Subcutaneous abdominal adipose tissue (tissue), 5 donors: ENCODE results near the gene ZNF536.

Source experiments
- H3K27ac ChIP-seq: one replicate; pipeline ENCODE4 v1.7.0; 2013; ENCODE audit warnings: low read depth, mild to moderate bottlenecking, inconsistent platforms, low read length, moderate library complexity
- H3K27me3 ChIP-seq, 5 donors: one replicate each; pipeline ENCODE4 v1.7.0; 2013; ENCODE audit warnings: low read length in 5 of 5, inconsistent platforms in 1 of 5; ENCODE audit not compliant: control insufficient read depth in 5 of 5, insufficient read depth in 4 of 5
- H3K36me3 ChIP-seq, 5 donors: one replicate each; pipeline ENCODE4 v1.7.0; 2013; ENCODE audit warnings: low read length in 5 of 5; ENCODE audit not compliant: control insufficient read depth in 5 of 5, insufficient read depth in 5 of 5
- H3K4me1 ChIP-seq, 5 donors: one replicate each; pipeline ENCODE4 v1.7.0; 2013; ENCODE audit warnings: low read length in 5 of 5, mild to moderate bottlenecking in 3 of 5, moderate library complexity in 1 of 5; ENCODE audit not compliant: control insufficient read depth in 5 of 5, insufficient read depth in 5 of 5
- H3K4me3 ChIP-seq, 5 donors: one replicate each; pipeline ENCODE4 v1.7.0; 2013; ENCODE audit warnings: low read length in 5 of 5, low read depth in 1 of 5
- H3K9ac ChIP-seq, 5 donors: one replicate each; pipeline ENCODE4 v1.7.0; 2013; ENCODE audit warnings: low read length in 5 of 5, mild to moderate bottlenecking in 4 of 5, moderate library complexity in 3 of 5
- H3K9me3 ChIP-seq, 5 donors: one replicate each; pipeline ENCODE4 v1.7.0; 2013; ENCODE audit warnings: low read length in 5 of 5; ENCODE audit not compliant: control insufficient read depth in 5 of 5
- donor health status: healthy.
- donor health status: healthy.
- donor health status: healthy.
- donor health status: healthy.
- donor health status: healthy.

Gene ZNF536

DNA sequence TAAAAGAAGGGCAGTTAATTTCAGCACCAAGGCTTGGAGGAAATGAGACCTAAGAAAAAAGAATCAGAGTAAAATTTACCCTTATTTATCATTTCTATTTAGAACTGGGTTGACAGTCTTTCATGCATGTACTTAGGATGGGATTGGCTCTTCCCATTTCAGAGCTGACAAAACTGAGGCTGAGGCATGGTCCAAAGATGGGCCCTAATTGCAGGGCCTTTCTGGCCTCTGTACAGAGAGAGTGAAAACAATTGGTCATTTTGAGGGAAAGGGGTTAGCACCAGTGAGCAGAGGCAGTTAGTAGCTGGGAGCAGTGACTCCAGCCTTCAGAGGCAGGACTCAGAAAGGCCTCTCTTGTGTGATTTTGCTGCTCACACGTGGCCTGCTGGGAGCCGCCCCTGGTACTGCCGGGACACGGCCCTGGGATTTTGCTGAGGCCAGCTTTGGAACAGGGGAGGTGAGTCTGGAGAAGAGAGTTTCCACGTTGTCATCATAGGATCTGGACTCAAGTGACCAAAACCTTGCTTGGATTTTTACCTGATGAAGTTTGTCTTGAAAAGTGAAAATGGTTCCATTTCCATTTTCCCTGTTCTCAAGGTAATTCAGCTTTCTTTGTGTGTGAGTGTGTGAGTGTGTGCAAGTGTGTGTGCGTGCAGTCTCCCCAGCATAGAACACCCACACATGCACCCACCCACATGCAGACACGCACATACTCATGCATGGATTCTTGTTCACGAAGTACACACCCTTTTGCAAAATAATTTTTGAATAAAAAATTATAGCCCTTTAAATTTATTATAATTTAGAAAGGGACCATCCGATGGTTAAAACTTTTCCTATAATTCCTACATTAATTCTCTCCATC, at the start of gene ZNF536:
Gene ZNF536 (plus strand): TSS at position 425 of the 865 bp plus-strand sequence. CDS start 71,179 bp downstream, outside the sequence.
- no peaks in the 10 kb centered on the region for H3K36me3 ChIP-seq
- H3K9me3 ChIP-seq = no peaks in the 10 kb centered on the region
- no peak within 1 kb of the TSS for H3K4me3 ChIP-seq
- H3K27me3 ChIP-seq = peaks cover 20 to 35% (median 28%) of the 10 kb centered on the region in 5 donors
- H3K9ac ChIP-seq = no peak within 1 kb of the TSS
- H3K27ac ChIP-seq = no peak within 1 kb of the TSS
- no peaks in the 10 kb centered on the region for H3K4me1 ChIP-seq

DNA sequence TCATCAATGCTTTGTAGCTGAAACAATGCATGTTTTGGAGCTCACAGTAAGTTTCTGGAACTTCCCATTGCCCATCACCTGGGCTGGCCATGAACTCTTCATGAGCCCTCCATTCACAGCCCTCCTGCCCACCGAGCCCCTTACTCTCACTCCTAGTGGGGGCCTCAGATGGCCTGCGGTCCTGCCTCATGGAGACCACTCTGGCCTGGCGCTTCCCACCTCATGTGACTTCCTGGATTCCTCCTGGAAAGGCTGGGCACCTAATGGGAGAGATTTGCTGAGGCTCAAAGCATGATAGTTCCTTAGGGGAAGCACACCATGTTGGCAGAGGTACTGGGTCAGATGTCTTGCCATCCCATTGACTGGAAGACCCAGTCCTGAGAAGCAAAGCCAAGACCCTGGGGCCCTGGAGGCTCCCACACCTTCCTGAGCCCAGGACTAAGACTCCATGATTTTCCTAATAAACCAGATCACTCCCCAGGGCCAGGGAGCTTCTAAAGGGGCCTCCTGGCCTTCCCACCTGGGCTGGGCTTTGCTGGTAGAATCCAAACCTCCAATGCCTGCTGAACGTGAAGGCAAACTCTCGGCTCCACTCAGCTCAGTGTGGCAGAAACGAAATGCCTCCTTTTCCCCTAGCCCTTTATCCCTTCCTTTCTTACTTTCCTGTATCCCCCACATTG, 49.4 kb upstream of the ZNF536 start:
- Histone ChIP-seq H3K9me3 (no peaks in the 10 kb centered on the region), H3K27me3 (peaks cover 0 to 12% (median 8%) of the 10 kb centered on the region in 5 donors), H3K9ac (no peak overlapping the region), H3K27ac (no peak overlapping the region), H3K4me3 (no peak overlapping the region), H3K36me3 (no peaks in the 10 kb centered on the region), H3K4me1 (peaks cover 0 to 8% (median 6%) of the 10 kb centered on the region in 5 donors)

GRCh38 chr19:30323904-30324303, 48.3 kb upstream of the ZNF536 start:
- Histone ChIP-seq H3K27ac (no peak overlapping the region), H3K4me3 (no peak overlapping the region)

DNA sequence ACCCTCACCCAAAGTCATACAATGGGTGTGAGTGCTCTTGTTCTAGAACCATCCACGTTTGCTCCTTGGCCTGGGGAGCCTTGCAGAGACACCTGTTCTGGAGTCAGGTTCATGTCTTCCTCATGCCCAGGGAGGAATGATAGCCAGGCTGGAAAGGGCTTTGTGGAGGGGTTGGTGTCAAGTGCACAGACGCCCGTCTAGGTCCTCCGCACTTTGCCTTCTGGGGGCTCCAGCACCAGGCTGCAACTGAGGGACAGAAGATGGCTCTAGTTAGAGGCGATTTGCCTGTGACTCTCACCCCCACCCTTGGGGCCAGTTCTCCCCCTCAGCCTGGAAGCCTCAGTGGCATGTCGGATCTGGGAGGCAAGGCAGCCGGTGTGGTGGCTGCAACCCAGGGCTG, 47.2 kb upstream of the ZNF536 start:
- no peak overlapping the region for H3K4me3 ChIP-seq
- H3K9ac ChIP-seq = no peak overlapping the region
- no peaks in the 10 kb centered on the region for H3K9me3 ChIP-seq
- no peak overlapping the region for H3K27ac ChIP-seq
- H3K27me3 ChIP-seq = peaks cover 0 to 12% (median 8%) of the 10 kb centered on the region in 5 donors
- peaks cover 0 to 8% (median 6%) of the 10 kb centered on the region in 5 donors for H3K4me1 ChIP-seq
- H3K36me3 ChIP-seq = no peaks in the 10 kb centered on the region

More at GRCh38 chr19:30323904-30324303, 48.3 kb upstream of the ZNF536 start:
- peaks cover 0 to 8% (median 6%) of the 10 kb centered on the region in 5 donors for H3K4me1 ChIP-seq
- no peak overlapping the region for H3K9ac ChIP-seq
- no peaks in the 10 kb centered on the region for H3K36me3 ChIP-seq
- H3K9me3 ChIP-seq = no peaks in the 10 kb centered on the region
- peaks cover 0 to 12% (median 8%) of the 10 kb centered on the region in 5 donors for H3K27me3 ChIP-seq

GRCh38 chr19:30325676-30326392, 46.4 kb upstream of the ZNF536 start:
- Histone ChIP-seq H3K27me3 (peaks cover 0 to 12% (median 5%) of the 10 kb centered on the region in 5 donors), H3K27ac (no peak overlapping the region), H3K9me3 (no peaks in the 10 kb centered on the region), H3K9ac (no peak overlapping the region), H3K4me3 (no peak overlapping the region), H3K36me3 (no peaks in the 10 kb centered on the region), H3K4me1 (peaks cover 0 to 8% (median 6%) of the 10 kb centered on the region in 5 donors)

DNA sequence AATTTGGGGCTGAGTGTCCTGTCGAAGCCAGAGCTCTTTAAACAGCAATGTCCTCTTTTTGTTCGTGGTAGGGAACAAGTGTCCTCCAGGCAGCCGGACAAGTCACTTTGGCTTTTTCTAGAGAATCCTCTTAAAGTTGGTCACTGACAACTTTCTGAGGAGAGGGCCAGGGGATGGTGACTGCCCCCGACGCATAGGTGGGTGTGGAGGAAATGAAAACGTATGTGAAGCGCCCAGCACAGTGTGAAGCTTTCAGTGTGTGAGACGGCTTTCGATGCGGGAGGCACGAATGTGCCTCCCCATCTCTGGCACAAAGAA, 45.8 kb upstream of the ZNF536 start:
- no peak overlapping the region for H3K27ac ChIP-seq
- H3K4me1 ChIP-seq = peaks cover 0 to 8% (median 6%) of the 10 kb centered on the region in 5 donors
- no peaks in the 10 kb centered on the region for H3K9me3 ChIP-seq
- no peaks in the 10 kb centered on the region for H3K36me3 ChIP-seq
- peaks cover 0 to 12% (median 5%) of the 10 kb centered on the region in 5 donors for H3K27me3 ChIP-seq
- no peak overlapping the region for H3K9ac ChIP-seq
- no peak overlapping the region for H3K4me3 ChIP-seq

DNA sequence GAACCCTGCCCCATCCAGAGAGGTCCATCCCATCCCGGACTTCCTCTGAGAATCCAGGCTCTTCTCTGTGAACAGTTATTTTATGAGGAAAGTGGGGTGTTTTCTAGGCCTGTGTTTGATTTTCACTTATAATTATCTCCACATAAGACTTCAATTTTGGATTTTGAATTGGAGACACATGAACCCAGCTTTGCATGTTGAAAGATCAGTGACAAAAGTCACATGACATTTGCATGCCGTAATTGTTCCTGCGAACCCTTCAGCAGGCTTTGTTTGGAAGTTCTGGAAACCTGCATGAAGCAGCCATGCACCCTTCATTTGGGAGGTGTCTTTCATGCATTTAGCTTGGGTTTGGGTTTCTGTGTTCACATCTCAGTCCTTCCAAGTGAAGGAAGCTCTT, 44.9 kb upstream of the ZNF536 start:
- no peak overlapping the region for H3K4me3 ChIP-seq

GRCh38 chr19:30328096-30328495, 44.1 kb upstream of the ZNF536 start:
- peaks cover 0 to 12% (median under 1%) of the 10 kb centered on the region in 5 donors for H3K27me3 ChIP-seq
- H3K36me3 ChIP-seq = no peaks in the 10 kb centered on the region
- no peak overlapping the region for H3K27ac ChIP-seq
- peaks cover 0 to 8% (median 6%) of the 10 kb centered on the region in 5 donors for H3K4me1 ChIP-seq
- H3K4me3 ChIP-seq = no peak overlapping the region
- no peak overlapping the region for H3K9ac ChIP-seq
- H3K9me3 ChIP-seq = no peaks in the 10 kb centered on the region

More for the DNA sequence above, 44.9 kb upstream of the ZNF536 start:
- Histone ChIP-seq H3K27ac (no peak overlapping the region), H3K4me1 (peaks cover 0 to 8% (median 6%) of the 10 kb centered on the region in 5 donors), H3K27me3 (peaks cover 0 to 12% (median 5%) of the 10 kb centered on the region in 5 donors), H3K36me3 (no peaks in the 10 kb centered on the region), H3K9me3 (no peaks in the 10 kb centered on the region), H3K9ac (no peak overlapping the region)

GRCh38 chr19:30330266-30330665, 41.9 kb upstream of the ZNF536 start:
- Histone ChIP-seq H3K4me1 (peaks cover 0 to 8% (median 6%) of the 10 kb centered on the region in 5 donors), H3K27ac (no peak overlapping the region), H3K36me3 (no peaks in the 10 kb centered on the region), H3K27me3 (peaks cover 0 to 3% (median 0%) of the 10 kb centered on the region in 5 donors), H3K9ac (no peak overlapping the region), H3K9me3 (no peaks in the 10 kb centered on the region), H3K4me3 (no peak overlapping the region)
